Retinal pigment epithelial cell (primary cell): Measurements from ENCODE around the gene GPC5.

ENCODE experiments used
- DNase-seq: peaks from one replicate; pipeline ENCODE4 v3.0.0-alpha.2; 2010; ENCODE audit warnings: low read depth
- H3K4me3 ChIP-seq: 2 replicates; pipeline ENCODE4 v1.5.1; 2011; ENCODE audit warnings: mild to moderate bottlenecking, low read length, control low read depth, moderate library complexity
- CTCF ChIP-seq: conservative IDR thresholded peaks from 2 replicates; pipeline ENCODE4 v1.5.1; 2011; ENCODE audit warnings: low read depth, low read length, control low read depth, inconsistent platforms

GPC5 gene

GRCh38 chr13:92649140-92649813 is 1250.9 kb downstream of the GPC5 start:
- DNase-seq = no peak
- TF ChIP-seq CTCF = no peak

GRCh38 chr13:92656103-92656502 is 1257.7 kb downstream of the GPC5 start:
- no peak for TF ChIP-seq CTCF

More at GRCh38 chr13:92649140-92649813, 1250.9 kb downstream of the GPC5 start:
- no peak overlapping the region for H3K4me3 ChIP-seq

GRCh38 chr13:92656648-92657047 is 1258.2 kb downstream of the GPC5 start:
- no peak for TF ChIP-seq CTCF
- no peak for DNase-seq
- H3K4me3 ChIP-seq = no peak overlapping the region

More at GRCh38 chr13:92656103-92656502, 1257.7 kb downstream of the GPC5 start:
- no peak overlapping the region for H3K4me3 ChIP-seq
- no peak for DNase-seq

- H3K4me3 ChIP-seq = no peak overlapping the region
Observed at GRCh38 chr13:92657565-92657964, 1259.1 kb downstream of the GPC5 start.

GRCh38 chr13:92658293-92658692 is 1259.9 kb downstream of the GPC5 start:
- no peak overlapping the region for H3K4me3 ChIP-seq
- DNase-seq = no peak
- no peak for TF ChIP-seq CTCF

More at GRCh38 chr13:92657565-92657964, 1259.1 kb downstream of the GPC5 start:
- no peak for TF ChIP-seq CTCF
- no peak for DNase-seq

- no peak for TF ChIP-seq CTCF
- no peak overlapping the region for H3K4me3 ChIP-seq
Observed at GRCh38 chr13:92661406-92661805, 1263.0 kb downstream of the GPC5 start.

GRCh38 chr13:92668157-92668556 is 1269.7 kb downstream of the GPC5 start:
- no peak for DNase-seq
- TF ChIP-seq CTCF = no peak
- H3K4me3 ChIP-seq = no peak overlapping the region

More at GRCh38 chr13:92661406-92661805, 1263.0 kb downstream of the GPC5 start:
- no peak for DNase-seq
